ENCODE measurements around the gene MYO16.
A peak's percentile ranks its signal among the peaks of the same experiment; 100 is the strongest.
"Not testable (repeated sequence)": the region's sequence is repeated elsewhere in the genome, so short reads cannot be mapped to it uniquely, and the experiment has no call there.

MYO16 gene

GRCh38 chr13:108903613-108904012 is 274.2 kb downstream of the MYO16 start:
- no peak for DNase-seq

GRCh38 chr13:108911807-108912206 is 282.4 kb downstream of the MYO16 start:
- DNase-seq: no peak

DNA sequence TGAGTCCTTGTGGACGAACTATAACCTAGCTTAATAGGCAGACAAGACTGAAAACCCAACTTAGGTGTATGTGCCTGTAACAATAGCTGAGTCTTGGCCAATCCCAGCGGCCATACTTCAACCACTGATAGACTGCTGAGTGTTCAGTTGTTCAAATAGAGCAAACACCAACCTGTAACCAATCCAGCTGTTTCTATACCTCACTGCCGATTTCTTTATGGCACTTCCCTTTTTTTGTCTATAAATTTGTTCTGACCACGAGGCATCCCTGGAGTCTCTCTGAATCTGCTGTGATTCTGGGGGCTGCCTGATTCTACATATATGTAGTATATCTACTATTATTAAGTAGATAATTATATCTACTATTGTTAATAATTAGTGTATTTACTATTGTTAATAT is 284.3 kb downstream of the MYO16 start:
- DNase-seq: not testable (repeated sequence)

DNA sequence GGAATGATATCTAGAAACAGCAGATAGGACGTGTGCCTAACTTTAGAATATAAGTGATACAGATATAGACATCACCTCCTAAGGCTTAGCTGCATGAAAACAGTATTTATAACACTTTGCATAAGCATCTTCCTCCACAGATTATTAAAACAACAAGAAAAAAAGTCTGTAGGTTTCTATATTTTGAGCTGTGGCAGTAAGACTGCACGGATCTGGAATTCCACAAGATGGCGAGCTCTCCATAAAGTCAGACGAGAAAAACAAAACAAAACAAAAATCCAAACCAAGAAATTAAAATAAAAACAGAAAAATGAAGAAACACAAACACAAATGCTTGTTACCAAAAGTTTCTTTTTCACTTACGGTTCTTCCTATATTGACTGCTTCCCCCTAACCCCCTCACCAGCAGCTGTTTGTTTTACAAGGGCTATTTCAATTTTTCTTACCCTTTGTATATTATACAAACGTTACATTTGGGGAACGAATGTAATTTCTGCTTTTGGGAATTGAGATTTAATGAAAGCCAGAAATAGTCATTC is 285.8 kb downstream of the MYO16 start:
- DNase-seq: no peak

GRCh38 chr13:108915634-108916512 is 286.5 kb downstream of the MYO16 start:
- peak; percentile 84 for DNase-seq

GRCh38 chr13:108917581-108917980 is 288.2 kb downstream of the MYO16 start:
- DNase-seq: no peak

DNA sequence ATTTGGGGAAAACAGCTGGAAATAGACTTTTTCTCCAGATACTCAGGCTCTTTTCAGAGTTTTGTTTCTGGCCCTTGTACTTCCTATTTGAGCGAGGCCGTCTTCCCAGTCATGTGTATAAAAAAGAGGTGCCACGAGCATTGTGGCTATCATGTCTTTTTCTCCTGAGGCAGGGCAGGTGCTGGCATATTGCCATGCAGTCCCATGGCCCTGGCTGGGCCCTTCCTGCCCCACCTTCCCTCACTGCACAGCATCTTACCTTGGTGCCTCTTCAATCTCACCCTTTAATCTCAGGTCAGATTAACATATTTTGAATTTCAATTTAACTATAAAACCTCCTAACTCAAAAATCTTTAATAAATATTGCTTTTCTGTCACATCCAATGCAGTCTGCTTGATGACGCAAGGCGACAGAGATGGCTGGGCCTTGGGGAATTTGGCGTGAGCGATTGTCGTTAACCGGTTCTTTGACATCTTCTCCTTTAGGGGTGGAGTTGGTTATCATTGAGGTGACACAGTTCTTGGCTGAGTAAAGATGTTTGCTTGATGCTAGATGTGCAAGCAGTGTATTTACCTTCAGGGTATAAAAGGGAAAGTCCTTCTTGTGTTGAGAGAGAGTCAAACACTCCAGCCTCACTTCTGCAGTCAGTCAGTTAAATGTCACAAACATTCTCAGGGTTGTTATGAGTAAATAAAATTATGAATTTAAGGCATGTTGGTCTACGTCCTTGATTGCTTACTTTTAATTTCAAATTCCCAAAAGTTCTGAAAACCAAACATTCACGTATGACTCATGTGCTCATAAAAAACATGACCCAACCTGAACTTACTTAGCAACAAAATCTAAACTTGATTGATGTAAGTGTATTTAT is 289.9 kb downstream of the MYO16 start:
- DNase-seq: no peak

DNA sequence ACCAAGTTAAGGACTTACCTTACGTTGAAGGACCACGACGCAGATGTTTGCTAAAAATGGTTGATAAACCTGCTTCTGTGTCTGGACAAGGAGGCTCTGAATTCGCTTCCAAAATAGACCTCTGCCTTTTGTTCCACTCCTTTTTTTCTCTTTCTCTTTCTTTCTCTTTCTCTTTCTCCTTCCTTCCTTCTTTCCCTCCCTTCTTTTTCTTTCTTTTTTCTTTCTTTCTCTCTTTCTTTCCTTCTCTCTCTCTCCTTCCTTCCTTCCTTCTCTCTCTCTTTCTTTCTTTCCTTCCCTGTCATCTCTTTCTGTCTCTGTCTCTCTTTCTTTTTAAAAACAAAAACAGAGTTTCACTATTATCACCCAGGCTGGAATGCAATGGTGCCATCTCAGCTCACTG is 290.7 kb downstream of the MYO16 start:
- no peak for DNase-seq

DNA sequence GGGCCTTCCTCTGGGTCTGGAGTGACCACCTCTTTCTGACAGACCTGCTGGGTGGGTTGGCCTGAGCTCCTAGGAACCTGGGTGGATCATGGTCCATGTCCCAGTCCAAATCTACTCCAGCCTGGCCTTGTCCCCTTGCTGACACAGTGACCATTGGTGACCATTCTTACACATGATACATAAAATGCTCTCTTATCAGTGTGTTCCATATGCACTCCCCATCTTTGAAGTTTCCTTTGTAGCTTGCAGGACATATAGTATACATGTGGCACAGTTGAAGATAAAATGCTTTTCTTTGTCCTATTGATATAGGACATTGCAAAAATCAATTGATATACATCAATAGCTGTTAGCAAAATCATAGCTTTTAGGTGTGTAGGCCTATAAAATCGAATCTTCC is 291.8 kb downstream of the MYO16 start:
- DNase-seq: no peak

DNA sequence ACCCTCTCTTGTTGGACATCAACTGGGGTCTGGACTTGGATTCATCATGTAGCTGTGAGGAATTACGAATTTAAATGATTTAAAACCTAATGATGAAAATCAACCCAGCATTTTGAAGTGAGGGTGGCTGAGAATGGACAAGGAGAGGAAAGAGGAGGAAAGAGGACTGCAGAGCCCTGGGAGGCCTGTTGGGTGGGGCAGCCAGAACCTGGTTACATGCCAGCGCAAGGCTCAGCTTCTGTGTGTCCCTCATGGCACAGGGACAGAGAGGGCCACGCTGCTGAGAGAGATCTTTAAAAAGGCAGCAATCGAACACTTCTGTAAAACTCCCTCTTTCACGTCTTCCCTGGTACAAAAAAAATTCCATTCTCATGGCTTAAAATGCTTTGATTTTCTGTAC is 292.7 kb downstream of the MYO16 start:
- DNase-seq: no peak

- DNase-seq: no peak
Observed at GRCh38 chr13:108923386-108924047, 294.1 kb downstream of the MYO16 start.

DNA sequence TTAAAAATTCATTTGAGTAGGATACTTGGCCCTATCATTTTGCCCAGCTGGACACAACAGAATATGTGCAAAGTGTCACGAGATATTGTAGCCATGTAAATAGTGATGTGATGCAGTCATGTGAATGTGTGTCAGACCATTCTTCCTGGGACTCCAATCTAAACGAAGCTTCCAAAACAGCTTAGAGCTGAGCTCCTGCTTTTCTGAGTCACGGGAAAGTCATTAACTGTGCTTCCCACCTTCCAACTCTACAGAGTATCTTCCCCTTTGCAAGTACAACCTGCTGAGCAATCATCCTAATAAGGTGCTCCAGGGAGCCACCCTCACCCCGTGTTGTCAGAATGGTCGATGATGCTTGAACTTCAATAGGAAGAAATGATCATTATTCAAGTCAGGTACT is 294.7 kb downstream of the MYO16 start:
- DNase-seq: no peak

- no peak for DNase-seq
Observed at GRCh38 chr13:108924541-108924940, 295.1 kb downstream of the MYO16 start.

DNA sequence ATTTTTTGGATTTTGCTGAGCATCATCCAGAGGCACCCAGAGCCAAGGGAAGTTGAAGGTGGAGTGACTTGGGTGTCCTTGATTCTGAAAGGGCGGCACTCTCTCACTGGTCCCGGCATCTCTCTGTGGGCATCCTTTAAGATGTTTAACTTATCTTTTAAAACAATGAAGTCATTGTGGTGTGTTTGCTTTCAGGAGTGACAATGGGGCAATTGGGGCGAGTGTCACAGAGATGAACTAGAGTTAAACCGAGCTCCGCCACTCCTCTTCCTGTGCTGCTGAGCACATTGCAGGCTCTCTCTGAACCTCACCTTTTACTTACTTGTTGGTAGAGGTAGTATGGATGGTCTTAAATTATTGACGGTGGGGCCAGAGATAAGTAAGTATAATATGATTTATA is 295.7 kb downstream of the MYO16 start:
- no peak for DNase-seq

- no peak for DNase-seq
Observed at GRCh38 chr13:108926862-108927261, 297.5 kb downstream of the MYO16 start.

GRCh38 chr13:108927615-108928014 is 298.2 kb downstream of the MYO16 start:
- no peak for DNase-seq

DNA sequence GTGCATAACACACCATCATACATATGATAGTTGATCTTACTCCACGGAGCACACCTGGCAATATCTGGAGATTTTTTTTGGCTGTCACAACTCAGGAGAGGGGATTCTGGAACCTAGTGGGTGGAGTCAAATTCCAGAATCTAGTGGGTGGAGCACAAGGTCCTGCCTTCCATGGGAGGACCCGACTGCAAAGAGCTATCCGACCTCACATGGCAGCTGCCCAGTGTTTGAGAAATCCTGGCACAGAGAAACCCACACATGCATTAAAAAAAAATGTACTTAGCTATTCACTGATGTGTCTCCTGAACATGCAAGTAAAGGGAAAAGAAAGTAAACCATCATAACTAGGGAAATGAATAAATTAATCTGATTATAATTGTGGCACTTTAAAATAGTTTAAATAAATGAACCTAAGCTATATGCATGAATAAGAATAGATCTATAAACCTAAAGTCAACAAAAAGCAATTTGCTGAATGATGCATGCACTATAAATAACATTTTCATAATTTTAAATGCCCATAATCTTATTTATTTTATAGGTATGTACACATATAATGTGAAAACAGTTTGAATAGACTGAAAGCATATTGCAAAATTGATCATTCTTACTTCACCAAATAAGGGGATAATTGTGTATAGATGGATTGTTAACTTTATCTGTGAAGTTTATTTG is 300.3 kb downstream of the MYO16 start:
- no peak for DNase-seq

DNA sequence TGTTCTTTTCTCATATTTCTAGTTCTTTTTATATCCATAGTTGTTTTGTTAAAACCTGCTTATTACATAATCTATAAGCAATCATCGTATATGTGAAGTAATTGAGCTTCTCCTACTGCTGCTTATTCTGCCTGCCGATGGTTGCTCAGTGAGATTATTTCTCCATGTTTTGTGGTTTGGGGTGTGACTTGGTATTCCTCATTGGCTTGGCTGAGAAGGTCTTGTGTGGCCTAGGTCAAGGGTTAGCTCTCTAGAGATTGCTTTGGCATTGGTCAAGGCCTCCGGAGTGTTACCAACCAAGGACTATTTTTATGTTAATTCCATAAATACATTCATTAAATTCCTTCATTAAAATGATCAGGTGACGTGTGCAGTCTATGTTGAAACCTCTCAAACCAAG is 302.8 kb downstream of the MYO16 start:
- DNase-seq: no peak

DNA sequence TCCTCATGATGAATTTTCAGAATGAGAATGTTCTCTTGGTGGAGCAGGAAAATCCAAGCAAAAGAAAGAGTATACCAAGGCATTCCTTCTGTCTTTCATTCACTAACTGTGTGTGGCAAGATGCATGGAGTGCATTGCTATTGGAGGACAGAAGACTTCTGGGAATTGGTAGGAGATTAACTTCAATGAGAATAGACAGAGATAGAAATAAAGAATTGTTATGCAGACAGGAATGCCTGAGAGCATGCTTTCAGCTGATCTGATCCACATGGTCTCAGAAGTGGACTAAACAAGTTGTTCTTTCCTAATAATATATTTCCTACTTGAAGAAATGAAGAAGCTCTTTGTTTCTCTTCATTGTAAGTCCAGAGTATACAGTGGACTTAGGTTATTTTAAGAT is 303.6 kb downstream of the MYO16 start:
- no peak for DNase-seq

DNA sequence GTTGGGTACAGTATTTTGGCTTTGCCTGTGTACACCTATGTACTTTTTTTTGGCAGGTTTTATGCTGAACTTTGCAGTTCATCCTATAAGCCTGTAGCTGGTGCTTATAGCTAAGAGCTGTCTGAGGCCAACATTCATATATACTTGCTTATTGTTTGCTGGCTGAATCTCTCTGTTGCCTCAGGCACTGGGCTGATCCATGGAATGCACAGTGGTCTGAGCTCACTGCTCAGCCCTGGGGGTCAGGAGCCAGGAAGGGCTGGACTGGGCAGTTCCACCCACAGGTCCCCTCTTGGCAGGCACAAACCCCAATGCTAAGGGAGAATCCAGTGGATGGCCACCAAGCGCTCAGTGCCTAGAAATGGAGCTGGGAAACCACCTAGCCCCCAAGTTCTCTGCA is 308.7 kb downstream of the MYO16 start:
- DNase-seq: no peak

- no peak for DNase-seq
Observed at GRCh38 chr13:108940121-108940520, 310.7 kb downstream of the MYO16 start.

- no peak for DNase-seq
Observed at GRCh38 chr13:108943842-108944241, 314.4 kb downstream of the MYO16 start.

- no peak for DNase-seq
Observed at GRCh38 chr13:108944760-108945159, 315.3 kb downstream of the MYO16 start.
